ENCODE data around the gene IFI27L2. TPM values are rescaled to one million over a fixed set of nuclear protein-coding genes. Genes with fewer than 3 reads are reported as not detected.
A peak's percentile ranks its signal among the peaks of the same experiment; 100 is the strongest.

IFI27L2 gene
- total RNA-seq, 2 donors from 2014 or later: 42.7 to 150 TPM

DNA sequence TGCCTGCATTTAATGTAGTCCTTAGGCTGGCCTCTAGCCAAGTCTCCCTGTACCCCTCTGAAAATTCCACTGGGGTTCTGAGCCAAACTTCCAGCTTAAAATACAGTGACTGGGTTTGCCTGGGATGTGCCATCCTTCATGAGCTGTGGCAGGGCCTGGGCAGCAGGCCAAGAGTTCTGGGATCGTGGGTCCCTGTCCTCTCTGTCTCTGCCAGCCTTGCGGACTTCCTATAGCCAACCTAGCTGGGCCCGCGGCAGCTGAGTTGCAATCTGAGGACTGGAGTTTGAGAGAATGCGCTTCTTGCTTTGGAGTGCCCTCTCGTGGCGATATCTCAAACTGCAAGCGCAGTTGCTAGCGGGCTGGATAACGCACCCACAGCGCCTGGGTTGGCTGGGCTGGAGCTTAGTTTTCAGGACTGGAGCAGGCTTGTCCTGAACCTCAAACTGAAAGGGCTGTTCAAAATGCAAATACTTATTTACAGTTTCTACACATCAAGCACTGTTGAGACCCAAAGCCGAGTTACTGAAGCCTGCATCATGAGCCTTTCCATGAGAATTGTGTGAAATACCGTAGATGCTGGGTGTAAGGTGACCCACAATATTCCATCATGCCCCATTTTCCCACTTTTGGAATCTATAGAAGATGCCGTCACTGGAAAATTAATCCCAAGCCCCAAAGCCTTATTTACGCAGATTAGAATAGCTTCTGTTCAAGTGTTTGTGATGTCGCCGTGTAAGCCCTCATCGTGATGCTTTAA lies 7.3 kb upstream of the IFI27L2 start:
- H3K27ac ChIP-seq: no peak overlapping the region
- no peaks in the 10 kb centered on the region for H3K9me3 ChIP-seq
- peak; percentile 96 for TF ChIP-seq CTCF (IDR thresholded peaks at IDR 0.05)
- H3K4me3 ChIP-seq: no peak overlapping the region
- ATAC-seq (ENCODE audit: insufficient number of reproducible peaks, low FRiP score, low read depth) (no peak), DNase-seq (ENCODE audit: low spot score) (peak; percentile 50)
- H3K4me1 ChIP-seq (ENCODE audit: control insufficient read depth in 1 of 2, low read depth in 2 of 2): no peaks in the 10 kb centered on the region
- no peaks in the 10 kb centered on the region for H3K27me3 ChIP-seq (replicated peaks; ENCODE audit: insufficient read depth)
- no peaks in the 10 kb centered on the region for H3K36me3 ChIP-seq

GRCh38 chr14:94135476-94135875 lies 6.1 kb upstream of the IFI27L2 start:
- Histone ChIP-seq H3K4me1 (ENCODE audit: control insufficient read depth in 1 of 2, low read depth in 2 of 2) (peaks cover 0 to under 1% of the 10 kb centered on the region in 2 donors), H3K27me3 (replicated peaks; ENCODE audit: insufficient read depth) (no peaks in the 10 kb centered on the region), H3K4me3 (no peak overlapping the region), H3K9me3 (no peaks in the 10 kb centered on the region), H3K27ac (no peak overlapping the region), H3K36me3 (no peaks in the 10 kb centered on the region)
- no peak for TF ChIP-seq CTCF (IDR thresholded peaks at IDR 0.05)
- DNase-seq (ENCODE audit: low spot score) (no peak), ATAC-seq (ENCODE audit: insufficient number of reproducible peaks, low FRiP score, low read depth) (no peak)

GRCh38 chr14:94132285-94132887 lies 3.0 kb upstream of the IFI27L2 start:
- H3K4me1 ChIP-seq (ENCODE audit: control insufficient read depth in 1 of 2, low read depth in 2 of 2): peaks cover 11 to 13% of the 10 kb centered on the region in 2 donors
- no peaks in the 10 kb centered on the region for H3K36me3 ChIP-seq
- H3K27ac ChIP-seq: no peak overlapping the region
- no peaks in the 10 kb centered on the region for H3K27me3 ChIP-seq (replicated peaks; ENCODE audit: insufficient read depth)
- H3K4me3 ChIP-seq: no peak overlapping the region
- ATAC-seq (ENCODE audit: insufficient number of reproducible peaks, low FRiP score, low read depth) (no peak), DNase-seq (ENCODE audit: low spot score) (no peak)
- no peaks in the 10 kb centered on the region for H3K9me3 ChIP-seq
- peak; percentile 80 for TF ChIP-seq CTCF (IDR thresholded peaks at IDR 0.05)

DNA sequence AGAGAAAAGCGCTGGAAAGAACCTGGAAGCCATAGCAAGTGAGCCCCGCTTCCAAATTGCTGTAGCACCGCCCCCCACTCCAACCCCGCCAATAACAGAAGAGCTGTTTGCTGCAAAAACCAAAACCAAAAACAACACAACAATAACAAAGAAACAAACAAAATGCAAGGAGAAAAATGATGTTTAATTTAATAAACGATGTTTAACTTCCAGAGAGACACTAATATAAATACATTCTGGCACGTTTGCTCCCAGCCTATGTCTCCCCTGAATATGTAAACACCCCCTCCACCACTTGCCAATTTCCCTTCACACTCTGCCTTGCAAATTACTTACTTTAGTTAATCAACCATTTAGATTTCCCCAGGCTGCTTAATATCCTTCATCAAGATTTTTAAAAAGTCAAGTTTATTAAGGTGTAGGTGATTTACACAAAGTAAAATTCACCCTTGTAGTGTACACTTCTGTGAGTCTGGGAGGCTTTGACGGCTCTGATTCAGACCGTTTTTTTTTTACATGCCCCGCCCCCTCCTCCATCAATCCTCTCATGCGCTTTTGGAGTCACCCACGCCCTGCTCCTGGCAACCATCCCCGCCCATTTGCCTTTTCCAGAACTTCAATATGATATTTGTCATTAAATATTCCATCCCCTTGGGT lies 482 bp upstream of the IFI27L2 start:
- TF ChIP-seq CTCF (IDR thresholded peaks at IDR 0.05): no peak
- peaks cover 11 to 13% of the 10 kb centered on the region in 2 donors for H3K4me1 ChIP-seq (ENCODE audit: control insufficient read depth in 1 of 2, low read depth in 2 of 2)
- H3K27ac ChIP-seq: peak overlapping the region; percentile 77 to 92
- DNase-seq (ENCODE audit: low spot score): no peak
- peak; percentile 51 for ATAC-seq (ENCODE audit: insufficient number of reproducible peaks, low FRiP score, low read depth)
- H3K27me3 ChIP-seq (replicated peaks; ENCODE audit: insufficient read depth): no peaks in the 10 kb centered on the region
- H3K4me3 ChIP-seq: peak overlapping the region; percentile 91
- no peaks in the 10 kb centered on the region for H3K9me3 ChIP-seq
- H3K36me3 ChIP-seq: no peaks in the 10 kb centered on the region

DNA sequence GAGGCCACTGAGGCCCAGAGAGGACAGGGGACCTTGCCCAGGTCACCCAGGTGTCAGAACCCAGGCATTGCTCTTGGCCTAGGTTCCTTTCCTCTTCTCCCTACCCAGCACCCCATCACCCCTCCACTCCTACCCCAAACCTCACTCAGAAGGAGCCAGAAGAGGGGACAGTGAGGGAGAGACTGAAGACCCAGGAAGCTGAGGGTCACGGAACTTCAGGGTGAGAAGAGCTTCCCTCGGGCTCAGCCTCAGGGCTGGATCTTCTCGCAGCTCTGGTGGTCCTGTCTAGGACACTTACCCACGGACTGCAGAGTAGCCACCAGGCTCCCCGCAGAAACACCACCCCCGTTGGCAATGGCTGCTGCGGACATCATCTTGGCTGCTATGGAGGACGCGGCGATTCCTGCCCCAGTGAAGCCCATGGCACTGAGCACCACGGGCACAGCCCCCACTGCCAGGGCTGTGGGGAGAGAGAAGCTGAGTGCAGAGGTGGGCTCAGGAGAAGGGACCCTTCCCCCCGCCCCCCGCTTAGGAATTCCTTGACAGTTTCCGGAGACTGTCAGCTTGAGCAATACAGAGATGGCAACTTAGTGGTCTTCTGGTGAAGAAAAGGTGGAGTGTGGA lies 1.1 kb downstream of the IFI27L2 start:
- TF ChIP-seq CTCF (IDR thresholded peaks at IDR 0.05): no peak
- ATAC-seq (ENCODE audit: insufficient number of reproducible peaks, low FRiP score, low read depth) (no peak), DNase-seq (ENCODE audit: low spot score) (no peak)
- H3K4me1 ChIP-seq (ENCODE audit: control insufficient read depth in 1 of 2, low read depth in 2 of 2): peaks cover 11 to 13% of the 10 kb centered on the region in 2 donors
- peak overlapping the region; percentile 77 to 92 for H3K27ac ChIP-seq
- H3K9me3 ChIP-seq: no peaks in the 10 kb centered on the region
- peak overlapping the region; percentile 91 for H3K4me3 ChIP-seq
- H3K27me3 ChIP-seq (replicated peaks; ENCODE audit: insufficient read depth): no peaks in the 10 kb centered on the region
- H3K36me3 ChIP-seq: no peaks in the 10 kb centered on the region

Measured in thoracic aorta (tissue), 2 donors.